SK-N-SH (cell line): ENCODE results near the gene POLA2. TPM values are rescaled to one million over a fixed set of nuclear protein-coding genes. Genes with fewer than 3 reads are reported as not detected.

Experiments used
- CTCF ChIA-PET: fragments of 300-600, 350-600 bp; formaldehyde crosslinking; extraction: SDS; loops from one replicate; lab custom pipeline; 2021; lab: Yijun Ruan, JAX
- POLR2A ChIA-PET: fragments of 350-600 bp; sonication (Branson Sonifier 250); formaldehyde crosslinking; extraction: SDS; loops from one replicate; lab custom pipeline; 2020; ENCODE audit warnings: antibody characterized with exemption, inconsistent platforms; lab: Yijun Ruan, JAX
- DNase-seq: peaks from one replicate; pipeline ENCODE4 v3.0.0; 2012
- H2AFZ ChIP-seq: fragments of 200-600 bp; sonication (generic); 2 replicates; pipeline ENCODE4 v1.8.1; 2016; ENCODE audit warnings: antibody characterized with exemption, mild to moderate bottlenecking, low read depth
- H3F3A ChIP-seq: fragments of 200-600 bp; sonication (generic); replicated peaks from 2 replicates; pipeline ENCODE3; 2016; ENCODE audit warnings: antibody characterized with exemption, mild to moderate bottlenecking; ENCODE audit not compliant: insufficient read depth
- H3K27ac ChIP-seq, 2 experiments: fragments of 200-500 bp in 1 of 2; fragments of 200-600 bp in 1 of 2; sonication (Bioruptor generic) in 1 of 2; sonication (generic), shearing (Covaris generic) in 1 of 2; 2 replicates each; pipeline versions ENCODE4 v1.5.1 to v1.6.1; 2014 to 2016; ENCODE audit warnings: low read depth in 2 of 2, inconsistent platforms in 1 of 2, low read length in 1 of 2, mild to moderate bottlenecking in 1 of 2, mixed read lengths in 1 of 2
- H3K27me3 ChIP-seq: fragments of 200-600 bp; sonication (generic), shearing (Covaris generic); 2 replicates; pipeline ENCODE4 v1.6.1; 2016; ENCODE audit warnings: mixed run types; ENCODE audit not compliant: insufficient read depth
- H3K36me3 ChIP-seq, 2 experiments: fragments of 200-500 bp in 1 of 2; fragments of 200-600 bp in 1 of 2; sonication (Bioruptor generic) in 1 of 2; sonication (generic) in 1 of 2; replicated peaks in 1 of 2; 2 replicates each; pipeline versions ENCODE3 to v1.5.1; 2014 to 2016; ENCODE audit warnings: low read length in 1 of 2, mild to moderate bottlenecking in 1 of 2; ENCODE audit not compliant: insufficient read depth in 2 of 2, control insufficient read depth in 1 of 2
- H3K4me1 ChIP-seq, 2 experiments: fragments of 200-500 bp in 1 of 2; fragments of 200-600 bp in 1 of 2; sonication (Bioruptor generic) in 1 of 2; sonication (generic), shearing (Covaris generic) in 1 of 2; 2 replicates each; pipeline versions ENCODE4 v1.5.1 to v1.6.1; 2014 to 2016; ENCODE audit warnings: low read depth in 1 of 2, low read length in 1 of 2, mixed run types in 1 of 2; ENCODE audit not compliant: insufficient read depth in 2 of 2, control insufficient read depth in 1 of 2
- H3K4me2 ChIP-seq: fragments of 200-600 bp; sonication (generic), shearing (Covaris generic); 2 replicates; pipeline ENCODE4 v1.6.1; 2017; ENCODE audit warnings: mixed run types
- H3K4me3 ChIP-seq, 2 experiments: fragments of 200-500 bp in 1 of 2; fragments of 200-600 bp in 1 of 2; sonication (Bioruptor generic) in 1 of 2; sonication (generic), shearing (Covaris generic) in 1 of 2; 2 replicates each; pipeline versions ENCODE4 v1.5.1 to v1.8.1; 2014 to 2016; ENCODE audit warnings: low read depth in 2 of 2, inconsistent platforms in 1 of 2, low read length in 1 of 2, mild to moderate bottlenecking in 1 of 2, mixed read lengths in 1 of 2, moderate library complexity in 1 of 2
- H3K79me2 ChIP-seq: fragments of 200-600 bp; sonication (generic); 2 replicates; pipeline ENCODE4 v1.8.1; 2017; ENCODE audit warnings: mild to moderate bottlenecking; ENCODE audit not compliant: insufficient read depth
- H3K9ac ChIP-seq: fragments of 200-600 bp; sonication (generic); 2 replicates; pipeline ENCODE4 v1.6.1; 2017; ENCODE audit warnings: mixed run types
- H3K9me2 ChIP-seq: fragments of 200-600 bp; sonication (generic); 2 replicates; pipeline ENCODE4 v1.6.1; 2017; ENCODE audit warnings: mixed run types
- H3K9me3 ChIP-seq: fragments of 200-600 bp; sonication (generic); 2 replicates; pipeline ENCODE4 v1.6.1; 2017; ENCODE audit warnings: mixed run types, mild to moderate bottlenecking, moderate library complexity
- H4K20me1 ChIP-seq: fragments of 200-600 bp; sonication (generic); 2 replicates; pipeline ENCODE4 v1.6.1; 2017; ENCODE audit warnings: mild to moderate bottlenecking, mixed run types; ENCODE audit not compliant: insufficient read depth
- ELF1 ChIP-seq: IDR thresholded peaks from 2 replicates; pipeline ENCODE4 v1.4.0; 2012
- IRF3 ChIP-seq: fragments of 150-350 bp; IDR thresholded peaks from 2 replicates; pipeline ENCODE4 v1.6.1; 2016; ENCODE audit warnings: mild to moderate bottlenecking, low read depth, low read length
- MXI1 ChIP-seq: IDR thresholded peaks from 2 replicates; pipeline ENCODE4 v1.6.1; 2012; ENCODE audit warnings: mild to moderate bottlenecking, low read depth, low read length, improper control_type of control experiment
- NRF1 ChIP-seq: IDR thresholded peaks from 2 replicates; pipeline ENCODE4 v1.6.1; 2012; ENCODE audit warnings: low read depth, mild to moderate bottlenecking, low read length
- PBX3 ChIP-seq: IDR thresholded peaks from 2 replicates; pipeline ENCODE4; 2012
- POLR2AphosphoS5 ChIP-seq: IDR thresholded peaks from 2 replicates; pipeline ENCODE4 v1.6.1; 2012; ENCODE audit warnings: low read depth, low read length
- RAD21 ChIP-seq: IDR thresholded peaks from 2 replicates; pipeline ENCODE4 v1.6.1; 2012; ENCODE audit warnings: mild to moderate bottlenecking, low read length
- RXRA ChIP-seq: IDR thresholded peaks from 2 replicates; pipeline ENCODE4 v1.4.0; 2012; ENCODE audit warnings: low read depth, mild to moderate bottlenecking, borderline replicate concordance
- USF1 ChIP-seq: IDR thresholded peaks from 2 replicates; pipeline ENCODE4 v1.4.0; 2012; ENCODE audit warnings: low read depth, borderline replicate concordance
- USF2 ChIP-seq: fragments of 150-350 bp; IDR thresholded peaks from 2 replicates; pipeline ENCODE4 v1.6.1; 2017; ENCODE audit warnings: antibody characterized with exemption, low read length, low read depth, borderline replicate concordance
- WGBS: methylation state at CpG from one replicate; pipeline ENCODE4 v1.1.6; 2017; ENCODE audit warnings: low lambda C conversion rate; 5-methylcytosine and 5-hydroxymethylcytosine counted together
- polyA plus RNA-seq, 3 experiments: library from polyadenylated mRNA; depleted of rRNA; stranded (reverse); fragments of >200 nt; gene quantifications; 2 replicates each; pipeline ENCODE4 v1.2.3, GENCODE V29; 2012

The POLA2 gene
- polyA plus RNA-seq, 1 of the 3 experiments (the other 2 are of a cell fraction), result 18.4 TPM

GRCh38 chr11:65293909-65294381, 32.2 kb downstream of the POLA2 start (continued):
- TF ChIP-seq USF1 (no peak), RXRA (no peak), NRF1 (no peak), USF2 (no peak), IRF3 (no peak), ELF1 (no peak), MXI1 (no peak), POLR2AphosphoS5 (no peak), PBX3 (no peak)

DNA sequence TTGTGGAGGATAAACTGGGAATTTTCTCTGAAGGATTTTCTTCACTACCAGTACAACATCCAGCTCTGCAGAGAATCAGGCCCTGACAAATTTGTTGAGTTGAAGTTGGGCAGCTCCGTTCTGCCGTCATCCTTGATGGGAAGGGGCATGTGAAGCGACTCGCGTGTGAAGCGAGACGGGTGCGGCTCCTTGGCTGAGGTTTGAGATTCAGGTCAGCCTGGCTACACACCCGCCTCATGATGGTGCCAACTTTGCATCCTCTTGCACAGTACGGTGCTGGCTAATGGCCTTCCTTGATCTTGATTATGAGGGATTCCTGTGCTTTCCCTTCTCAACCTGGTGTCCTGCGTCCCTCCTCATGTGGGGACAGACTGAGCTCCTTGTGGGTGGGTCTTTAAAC, 33.2 kb downstream of the POLA2 start:
- Histone ChIP-seq H3K79me2 (no peaks in the 10 kb centered on the region), H4K20me1 (no peaks in the 10 kb centered on the region), H2AFZ (no peak overlapping the region), H3K36me3 (peaks cover 19 to 36% of the 10 kb centered on the region in 2 experiments), H3F3A (no peaks in the 10 kb centered on the region), H3K4me2 (no peak overlapping the region), H3K27ac (no peak overlapping the region), H3K27me3 (no peaks in the 10 kb centered on the region), H3K4me3 (no peak overlapping the region), H3K9me3 (no peaks in the 10 kb centered on the region), H3K4me1 (peaks cover 14 to 46% of the 10 kb centered on the region in 2 experiments; a peak in 2 of 4 replicates), H3K9me2 (no peaks in the 10 kb centered on the region), H3K9ac (no peak overlapping the region)
- TF ChIP-seq RAD21, result no peak
- ChIA-PET CTCF (interaction anchor here (3.7 to 37.6 kb wide), 2 partner anchors 20 to 27 kb away, joined by 18 to 1118 read pairs; partner anchors contain the start of genes CDC42EP2 and DPF2), POLR2A (interaction anchor here (0.7 kb wide), 1 partner anchor 129 kb away, joined by 3 read pairs; no protein-coding TSS in a partner anchor)
- WGBS, result 96% methylated on average over 11 of the region's 11 CpGs
- no peak for DNase-seq
